H9 (cell line): ENCODE measurements around the gene ATG13. TPM values are rescaled to one million over a fixed set of nuclear protein-coding genes. Genes with fewer than 3 reads are reported as not detected.

Experiments used
- DNase-seq: peaks from one replicate; pipeline ENCODE4 v3.0.0-alpha.2; 2017
- H2AFZ ChIP-seq: one replicate; pipeline ENCODE4 v1.6.1; 2013; ENCODE audit warnings: mild to moderate bottlenecking, low read length, control low read depth, moderate library complexity
- H2AK5ac ChIP-seq: 2 replicates; pipeline ENCODE4 v1.6.1; 2013; ENCODE audit warnings: low read length, control low read depth, mixed read lengths; ENCODE audit not compliant: insufficient read length
- H2BK120ac ChIP-seq: one replicate; pipeline ENCODE4 v1.6.1; 2013; ENCODE audit warnings: low read depth, mild to moderate bottlenecking, low read length, control low read depth, inconsistent platforms; ENCODE audit not compliant: poor library complexity, severe bottlenecking
- H2BK12ac ChIP-seq: 2 replicates; pipeline ENCODE4 v1.6.1; 2013; ENCODE audit warnings: low read length, control low read depth, mixed read lengths, low read depth; ENCODE audit not compliant: insufficient read length
- H2BK15ac ChIP-seq: 2 replicates; pipeline ENCODE4 v1.6.1; 2013; ENCODE audit warnings: low read depth, low read length, control low read depth
- H2BK20ac ChIP-seq: one replicate; pipeline ENCODE4 v1.6.1; 2013; ENCODE audit warnings: low read depth, mild to moderate bottlenecking, low read length, control low read depth, inconsistent platforms; ENCODE audit not compliant: poor library complexity, severe bottlenecking
- H2BK5ac ChIP-seq: 2 replicates; pipeline ENCODE4 v1.6.1; 2013; ENCODE audit warnings: low read length, control low read depth, mixed read lengths; ENCODE audit not compliant: insufficient read length
- H3K14ac ChIP-seq: 2 replicates; pipeline ENCODE4 v1.6.1; 2013; ENCODE audit warnings: low read length, control low read depth; ENCODE audit not compliant: insufficient read depth
- H3K18ac ChIP-seq: 2 replicates; pipeline ENCODE4 v1.6.1; 2013; ENCODE audit warnings: low read depth, mild to moderate bottlenecking, mixed read lengths, low read length, control low read depth; ENCODE audit not compliant: insufficient read length
- H3K23ac ChIP-seq: 2 replicates; pipeline ENCODE4 v1.6.1; 2013; ENCODE audit warnings: low read length, control low read depth, mixed read lengths, low read depth; ENCODE audit not compliant: insufficient read length
- H3K23me2 ChIP-seq: 2 replicates; pipeline ENCODE4 v1.6.1; 2013; ENCODE audit warnings: low read depth, mild to moderate bottlenecking, mixed read lengths, low read length, control low read depth; ENCODE audit not compliant: insufficient read length, poor library complexity, severe bottlenecking
- H3K27ac ChIP-seq: 2 replicates; pipeline ENCODE4 v1.5.1; 2013; ENCODE audit warnings: low read length, control low read depth, mixed read lengths, low read depth; ENCODE audit not compliant: insufficient read length
- H3K27me3 ChIP-seq: 2 replicates; pipeline ENCODE4 v1.6.1; 2013; ENCODE audit warnings: low read length, control low read depth, inconsistent platforms; ENCODE audit not compliant: insufficient read depth
- H3K4ac ChIP-seq: 2 replicates; pipeline ENCODE4 v1.6.1; 2013; ENCODE audit warnings: low read depth, mild to moderate bottlenecking, control low read depth, inconsistent platforms, low read length, moderate library complexity
- H3K4me1 ChIP-seq: 2 replicates; pipeline ENCODE4 v1.6.1; 2013; ENCODE audit warnings: low read length, control low read depth, inconsistent platforms; ENCODE audit not compliant: insufficient read depth
- H3K4me2 ChIP-seq: 2 replicates; pipeline ENCODE4 v1.6.1; 2013; ENCODE audit warnings: low read length, control low read depth, mixed read lengths; ENCODE audit not compliant: insufficient read length, insufficient read depth
- H3K56ac ChIP-seq: 2 replicates; pipeline ENCODE4 v1.6.1; 2013; ENCODE audit warnings: low read depth, mild to moderate bottlenecking, mixed read lengths, low read length, control low read depth; ENCODE audit not compliant: insufficient read length
- H3K79me1 ChIP-seq: 2 replicates; pipeline ENCODE4 v1.6.1; 2013; ENCODE audit warnings: low read depth, mild to moderate bottlenecking, moderate library complexity, low read length, control low read depth, inconsistent platforms; ENCODE audit not compliant: insufficient read depth, poor library complexity, severe bottlenecking
- H3K79me2 ChIP-seq: 2 replicates; pipeline ENCODE4 v1.6.1; 2013; ENCODE audit warnings: low read length, control low read depth, inconsistent platforms; ENCODE audit not compliant: insufficient read depth
- H3K9ac ChIP-seq: 2 replicates; pipeline ENCODE4 v1.6.1; 2013; ENCODE audit warnings: low read length, control low read depth, mixed read lengths; ENCODE audit not compliant: insufficient read length; ENCODE audit errors: extremely low read depth
- H3K9me3 ChIP-seq: one replicate; pipeline ENCODE4 v1.6.1; 2013; ENCODE audit warnings: low read depth, low read length, inconsistent platforms; ENCODE audit not compliant: control insufficient read depth
- H3T11ph ChIP-seq: one replicate; pipeline ENCODE4 v1.6.1; 2013; ENCODE audit warnings: mild to moderate bottlenecking, low read length, control low read depth, inconsistent platforms
- H4K20me1 ChIP-seq: one replicate; pipeline ENCODE4 v1.6.1; 2013; ENCODE audit not compliant: control insufficient read depth, insufficient read length, insufficient read depth
- H4K5ac ChIP-seq: 2 replicates; pipeline ENCODE4 v1.6.1; 2013; ENCODE audit warnings: low read depth, mild to moderate bottlenecking, mixed read lengths, low read length, control low read depth; ENCODE audit not compliant: insufficient read length
- H4K8ac ChIP-seq: replicated peaks from 2 replicates; pipeline ENCODE4 v1.6.1; 2013; ENCODE audit warnings: low read length, control low read depth, mixed read lengths, low read depth; ENCODE audit not compliant: insufficient read length
- H4K91ac ChIP-seq: 2 replicates; pipeline ENCODE4 v1.6.1; 2013; ENCODE audit warnings: low read depth, mild to moderate bottlenecking, moderate library complexity, mixed read lengths, low read length, control low read depth; ENCODE audit not compliant: insufficient read length
- H3K27ac Mint-ChIP-seq, 3 experiments: 2 replicates in 2 of 3; 3 replicates in 1 of 3; pipeline ENCODE4 v1.8.0; 2020 to 2021; ENCODE audit warnings: mixed read lengths in 3 of 3, mild to moderate bottlenecking in 1 of 3, moderate library complexity in 1 of 3
- H3K27me3 Mint-ChIP-seq: 2 replicates; pipeline ENCODE4 v1.8.0; 2021; ENCODE audit warnings: low read depth, mild to moderate bottlenecking, moderate library complexity, mixed read lengths
- H3K36me3 Mint-ChIP-seq, 3 experiments: 2 replicates in 2 of 3; 3 replicates in 1 of 3; pipeline ENCODE4 v1.8.0; 2020 to 2021; ENCODE audit warnings: low read depth in 3 of 3, mixed read lengths in 3 of 3; ENCODE audit not compliant: insufficient read depth in 1 of 3
- H3K4me1 Mint-ChIP-seq, 2 experiments: 2 replicates each; pipeline ENCODE4 v1.8.0; 2020; ENCODE audit warnings: mixed read lengths in 2 of 2
- H3K4me3 Mint-ChIP-seq, 2 experiments: 2 replicates in 1 of 2; 3 replicates in 1 of 2; pipeline ENCODE4 v1.8.0; 2020 to 2021; ENCODE audit warnings: mild to moderate bottlenecking in 2 of 2, mixed read lengths in 2 of 2, moderate library complexity in 1 of 2
- H3K9me3 Mint-ChIP-seq, 2 experiments: 2 replicates in 1 of 2; 3 replicates in 1 of 2; pipeline ENCODE4 v1.8.0; 2020; ENCODE audit warnings: mild to moderate bottlenecking in 2 of 2, mixed read lengths in 2 of 2, moderate library complexity in 1 of 2
- CTCF ChIP-seq: fragments of 200-600 bp; sonication (generic); conservative IDR thresholded peaks from 3 replicates; pipeline ENCODE4 v1.8.0; 2021; ENCODE audit warnings: antibody characterized with exemption, mild to moderate bottlenecking
- WGBS: extraction: QIAGEN DNeasy Blood & Tissue Kit; methylation state at CpG from one replicate; pipeline ENCODE4 v1.1.7; 2013; ENCODE audit warnings: missing lambda C conversion rate, low lambda C conversion rate, mixed read lengths; ENCODE audit not compliant: insufficient read length; ENCODE audit errors: extremely low coverage; 5-methylcytosine and 5-hydroxymethylcytosine counted together
- total RNA-seq: library from RNA; stranded (reverse); gene quantifications from 2 replicates; pipeline ENCODE4 v1.2.1, GENCODE V29; 2021

The ATG13 gene
- total RNA-seq, 1 experiment from 2014 or later: 79.1 TPM

GRCh38 chr11:46633291-46634217, 16.2 kb downstream of the ATG13 start:
- WGBS: no CpG with 5 or more reads among the region's 22 CpGs
- H2BK5ac ChIP-seq: no peak overlapping the region
- peaks cover 4 to 28% (median 18%) of the 10 kb centered on the region in 3 experiments; a peak in 6 of 7 replicates for H3K36me3 Mint-ChIP-seq
- H3T11ph ChIP-seq: no peak overlapping the region
- no peak overlapping the region for H3K4me2 ChIP-seq
- H3K4me3 Mint-ChIP-seq: no peak overlapping the region
- H4K91ac ChIP-seq: no peak overlapping the region
- no peaks in the 10 kb centered on the region for H3K23me2 ChIP-seq
- H4K8ac ChIP-seq: no peak overlapping the region
- no peak overlapping the region for H3K4ac ChIP-seq
- no peaks in the 10 kb centered on the region for H3K9me3 ChIP-seq
- no peak overlapping the region for H2BK15ac ChIP-seq
- H4K5ac ChIP-seq: no peak overlapping the region
- TF ChIP-seq CTCF: no peak
- H3K27me3 ChIP-seq: no peaks in the 10 kb centered on the region
- H3K27ac Mint-ChIP-seq: no peak overlapping the region
- no peak overlapping the region for H3K27ac ChIP-seq
- H2BK12ac ChIP-seq: no peak overlapping the region
- H2BK120ac ChIP-seq: no peak overlapping the region
- H3K18ac ChIP-seq: no peak overlapping the region
- no peaks in the 10 kb centered on the region for H3K4me1 ChIP-seq
- H2BK20ac ChIP-seq: no peak overlapping the region
- H3K79me1 ChIP-seq: no peaks in the 10 kb centered on the region
- H3K14ac ChIP-seq: no peak overlapping the region
- no peak overlapping the region for H3K23ac ChIP-seq
- H3K9ac ChIP-seq: no peak overlapping the region
- H3K56ac ChIP-seq: no peak overlapping the region
- no peak overlapping the region for H2AK5ac ChIP-seq
- no peaks in the 10 kb centered on the region for H3K4me1 Mint-ChIP-seq
- no peaks in the 10 kb centered on the region for H4K20me1 ChIP-seq
- no peak for DNase-seq
- H3K9me3 Mint-ChIP-seq: no peaks in the 10 kb centered on the region
- H3K27me3 Mint-ChIP-seq: no peaks in the 10 kb centered on the region
- no peaks in the 10 kb centered on the region for H3K79me2 ChIP-seq
- no peak overlapping the region for H2AFZ ChIP-seq
